AG09319 (cell line): Measurements from ENCODE around the gene MAP4.

Source experiments
- DNase-seq: peaks from one replicate; pipeline ENCODE4 v3.0.0-alpha.2; 2010; ENCODE audit warnings: low read depth; ENCODE audit errors: extremely low read depth
- TF ChIP-seq, protein P1 (sequence below): IDR thresholded peaks from 2 replicates; pipeline ENCODE4 v1.5.1; 2011; ENCODE audit warnings: low read depth, mild to moderate bottlenecking, inconsistent platforms, low read length, moderate library complexity

The MAP4 gene

DNA sequence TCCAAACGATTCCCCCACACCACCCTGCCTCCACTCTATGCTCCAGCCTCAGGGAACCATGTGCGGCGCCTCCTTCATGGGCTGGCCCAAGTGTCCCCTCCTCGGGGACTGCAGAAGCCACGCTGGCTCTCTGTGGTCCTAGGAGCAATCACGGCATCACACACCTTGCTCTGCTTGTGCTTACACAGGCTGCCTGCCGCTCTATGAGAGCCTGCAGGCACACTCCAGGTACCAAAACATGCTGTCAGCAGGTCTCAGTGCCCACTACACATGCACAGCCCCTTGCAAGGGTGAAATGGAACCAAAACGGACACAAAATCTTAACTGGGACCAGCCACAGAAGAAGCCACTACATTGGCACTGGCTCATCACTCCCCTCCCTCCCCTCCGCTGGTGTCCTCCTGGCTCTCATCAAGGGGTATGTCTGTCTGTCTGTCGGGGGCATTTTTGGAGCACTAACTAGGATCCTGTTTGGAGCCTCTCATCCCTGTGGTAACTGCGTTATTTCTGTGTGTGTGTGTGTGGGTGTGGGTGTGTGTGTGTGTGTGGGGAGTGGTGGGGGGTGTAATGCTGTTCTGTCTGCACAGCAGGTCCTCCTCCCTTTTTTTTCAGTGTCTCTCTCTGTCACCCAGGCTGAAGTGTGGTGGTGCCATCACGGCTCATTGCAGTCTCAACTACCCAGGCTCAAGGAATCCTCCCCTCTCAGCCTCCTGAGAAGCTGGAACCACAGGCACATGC lies 152.7 kb downstream of the MAP4 start:
- DNase-seq, result no peak
- TF ChIP-seq, protein P1, sequence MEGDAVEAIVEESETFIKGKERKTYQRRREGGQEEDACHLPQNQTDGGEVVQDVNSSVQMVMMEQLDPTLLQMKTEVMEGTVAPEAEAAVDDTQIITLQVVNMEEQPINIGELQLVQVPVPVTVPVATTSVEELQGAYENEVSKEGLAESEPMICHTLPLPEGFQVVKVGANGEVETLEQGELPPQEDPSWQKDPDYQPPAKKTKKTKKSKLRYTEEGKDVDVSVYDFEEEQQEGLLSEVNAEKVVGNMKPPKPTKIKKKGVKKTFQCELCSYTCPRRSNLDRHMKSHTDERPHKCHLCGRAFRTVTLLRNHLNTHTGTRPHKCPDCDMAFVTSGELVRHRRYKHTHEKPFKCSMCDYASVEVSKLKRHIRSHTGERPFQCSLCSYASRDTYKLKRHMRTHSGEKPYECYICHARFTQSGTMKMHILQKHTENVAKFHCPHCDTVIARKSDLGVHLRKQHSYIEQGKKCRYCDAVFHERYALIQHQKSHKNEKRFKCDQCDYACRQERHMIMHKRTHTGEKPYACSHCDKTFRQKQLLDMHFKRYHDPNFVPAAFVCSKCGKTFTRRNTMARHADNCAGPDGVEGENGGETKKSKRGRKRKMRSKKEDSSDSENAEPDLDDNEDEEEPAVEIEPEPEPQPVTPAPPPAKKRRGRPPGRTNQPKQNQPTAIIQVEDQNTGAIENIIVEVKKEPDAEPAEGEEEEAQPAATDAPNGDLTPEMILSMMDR, result no peak

DNA sequence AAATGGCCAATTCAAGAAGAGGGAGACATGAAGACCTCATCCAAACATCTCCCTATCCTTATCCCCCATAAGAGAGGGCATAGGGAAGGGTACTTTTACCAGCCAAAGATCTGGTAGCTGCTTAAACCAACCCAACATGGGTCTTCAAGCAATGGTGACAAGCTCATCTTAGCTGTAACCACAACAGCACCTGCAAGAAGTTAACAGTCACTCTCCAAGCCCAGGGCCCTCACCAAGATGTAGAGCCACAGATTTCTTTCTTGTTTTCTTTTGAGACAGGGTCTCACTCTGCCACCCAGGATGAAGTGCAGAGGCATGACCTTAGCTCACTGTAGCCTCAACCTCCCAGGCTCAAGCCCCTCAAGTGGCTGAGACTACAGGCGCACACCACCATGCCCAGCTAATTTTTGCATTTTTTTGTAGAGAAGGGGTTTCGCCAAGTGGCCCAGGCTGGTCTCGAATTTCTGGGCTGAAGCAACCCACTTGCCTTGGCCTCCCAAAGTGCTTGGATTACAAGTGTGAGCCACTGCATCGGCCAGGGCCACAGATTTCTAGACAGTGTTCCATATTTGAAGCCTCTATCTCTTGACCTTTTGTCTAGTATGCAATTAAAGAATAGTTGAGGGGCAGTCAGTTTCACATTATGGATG lies 156.1 kb downstream of the MAP4 start:
- no peak for DNase-seq
- TF ChIP-seq, protein P1, result no peak

DNA sequence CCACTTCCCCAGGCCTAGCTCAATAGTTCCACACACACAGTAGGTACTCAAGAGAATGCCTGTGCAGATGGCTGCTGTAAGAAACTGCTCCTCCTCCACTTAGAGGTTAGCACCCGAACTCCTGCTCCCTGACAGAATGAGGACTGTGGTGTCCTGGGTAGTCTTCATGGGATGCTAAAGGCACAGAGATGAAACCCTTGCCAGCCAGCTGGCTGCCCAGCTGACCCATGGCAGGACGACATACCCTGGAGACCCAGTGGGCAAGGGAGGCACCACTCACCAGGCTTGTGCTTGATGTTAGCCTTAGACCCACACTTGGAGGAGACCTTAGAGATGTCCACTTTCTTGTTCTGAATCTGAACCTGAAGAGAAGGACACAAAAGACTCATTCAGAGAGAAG lies 159.1 kb downstream of the MAP4 start:
- TF ChIP-seq, protein P1, result no peak
- DNase-seq, result no peak

DNA sequence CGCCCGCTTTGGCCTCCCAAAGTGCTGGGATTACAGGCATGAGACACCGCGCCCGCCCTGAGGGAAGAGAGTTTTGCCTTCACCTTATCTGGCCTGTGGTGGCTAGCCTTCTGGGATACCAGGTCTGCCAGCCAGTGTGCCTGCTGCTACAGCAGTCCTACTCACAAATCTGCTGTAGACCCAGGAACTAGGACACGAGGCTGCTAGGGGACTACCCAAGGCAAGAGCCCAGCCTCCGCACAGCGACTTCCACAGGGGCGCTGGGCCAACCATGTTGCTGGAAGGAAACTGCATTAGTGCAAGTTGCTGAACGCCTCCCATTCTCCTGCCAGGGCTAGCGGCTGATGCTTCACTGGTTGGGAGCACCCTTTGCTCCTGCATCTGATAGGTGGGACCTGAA lies 159.5 kb downstream of the MAP4 start:
- no peak for DNase-seq
- TF ChIP-seq, protein P1, result no peak

DNA sequence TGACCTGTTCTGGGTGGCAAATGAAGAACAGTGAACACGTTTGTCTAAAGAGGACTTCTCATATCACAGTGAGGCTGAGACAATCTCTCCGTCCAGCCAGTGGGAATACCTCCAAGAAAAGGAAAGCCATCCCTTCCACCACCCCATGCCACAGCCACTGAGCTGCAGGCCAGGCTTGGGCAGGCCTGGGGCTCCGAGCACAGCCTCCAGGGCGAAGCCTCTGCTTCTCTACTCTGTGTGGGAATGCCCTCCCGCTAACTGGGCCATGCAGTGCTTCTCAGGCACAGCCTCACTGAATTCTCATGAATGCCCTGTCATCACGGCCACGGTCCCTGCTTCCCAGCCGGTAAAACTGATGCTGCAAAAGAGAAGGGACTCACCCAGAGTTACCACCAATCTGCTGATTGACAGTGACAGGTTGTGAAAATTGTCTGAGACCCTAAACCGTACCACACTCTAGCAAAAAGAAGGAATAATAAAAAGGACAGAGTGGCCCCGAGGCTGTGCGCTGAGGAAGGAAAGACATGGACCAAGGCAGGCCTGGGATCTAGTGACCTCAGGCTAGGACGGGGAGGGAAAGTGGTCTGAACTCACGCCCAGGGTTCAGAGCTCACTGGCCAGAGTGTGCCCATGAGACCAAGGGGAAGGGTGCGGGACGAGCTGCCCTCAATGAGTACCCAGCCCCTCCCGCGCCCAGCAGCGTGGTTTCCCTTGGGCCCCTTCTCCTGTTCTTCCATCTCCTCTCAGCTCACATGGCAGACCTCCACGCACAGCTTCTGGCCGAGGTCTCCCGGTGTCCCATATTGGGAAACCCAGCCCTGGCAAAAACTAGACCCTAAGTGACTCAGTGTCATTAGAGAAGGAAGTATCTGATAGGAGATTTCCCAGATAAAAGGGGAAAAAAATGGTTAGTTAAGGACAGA lies 160.5 kb downstream of the MAP4 start:
- DNase-seq, result no peak
- TF ChIP-seq, protein P1, result no peak

DNA sequence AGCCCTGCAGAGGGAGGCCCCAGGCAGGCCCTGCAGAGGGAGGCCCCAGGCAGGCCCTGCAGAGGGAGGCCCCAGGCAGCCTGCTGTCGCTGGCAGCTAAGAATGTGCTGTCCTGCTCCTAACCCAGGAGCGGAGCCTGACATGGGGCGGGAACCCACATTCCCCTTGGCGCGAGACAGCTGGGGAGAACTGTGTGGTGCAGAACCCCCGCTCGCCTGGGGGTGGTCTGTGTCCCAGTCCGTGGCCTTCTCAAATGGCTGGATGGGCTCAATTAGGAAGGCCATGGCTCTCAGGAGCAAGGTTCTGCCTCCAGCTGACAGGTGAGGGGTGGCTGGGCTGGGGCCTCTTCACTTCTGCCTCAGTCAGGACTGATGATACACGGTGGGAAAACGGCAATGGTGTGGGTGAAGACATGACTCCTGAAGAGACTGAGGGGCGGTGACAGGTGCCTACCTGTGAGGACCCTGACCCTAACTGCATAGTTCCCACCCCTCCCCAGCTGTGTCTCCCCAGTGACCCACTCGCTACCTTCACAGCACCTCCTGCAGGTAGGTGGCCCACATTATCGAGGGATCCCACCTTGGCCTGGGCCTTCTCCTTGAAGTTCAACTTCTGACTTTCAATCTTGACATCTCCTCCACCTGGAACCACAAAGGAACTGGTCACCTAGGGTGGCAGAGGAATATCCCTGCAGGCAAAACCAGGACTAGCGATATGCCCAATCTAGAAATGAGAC lies 161.3 kb downstream of the MAP4 start:
- TF ChIP-seq, protein P1, result no peak
- no peak for DNase-seq
